RWPE1 (cell line): ENCODE results near the gene OCIAD2.

Source experiments
- CTCF ChIA-PET: fragments of 350-600 bp; sonication (Branson Sonifier 250); formaldehyde crosslinking; extraction: SDS; loops from one replicate; lab custom pipeline; 2021; lab: Yijun Ruan, JAX
- POLR2A ChIA-PET: fragments of 400-600 bp; formaldehyde crosslinking; extraction: SDS; loops from one replicate; lab custom pipeline; 2020; ENCODE audit warnings: antibody characterized with exemption; ENCODE audit not compliant: low non-redundant PET; lab: Yijun Ruan, JAX
- DNase-seq: peaks from one replicate; pipeline ENCODE4 v3.0.0; 2012; ENCODE audit warnings: low spot score
- H3K27ac ChIP-seq: fragments of 450-650 bp; 2 replicates; pipeline ENCODE4 v1.5.1; 2017
- CTCF ChIP-seq: fragments of 450-650 bp; conservative IDR thresholded peaks from 2 replicates; pipeline ENCODE4 v1.5.1; 2017; ENCODE audit warnings: low read depth, mild to moderate bottlenecking

The OCIAD2 gene

GRCh38 chr4:48904541-48905142, 1.9 kb downstream of the OCIAD2 start:
- POLR2A ChIA-PET, result interaction anchor here (0.5 kb wide), 1 partner anchor 40 kb away, joined by 7 read pairs; no protein-coding TSS in a partner anchor
- DNase-seq, result no peak
- no peak for TF ChIP-seq CTCF
- H3K27ac ChIP-seq, result no peak overlapping the region
- CTCF ChIA-PET, result interaction anchor here (0.6 kb wide), 1 partner anchor 197 kb away, joined by 3 read pairs; no protein-coding TSS in a partner anchor

DNA sequence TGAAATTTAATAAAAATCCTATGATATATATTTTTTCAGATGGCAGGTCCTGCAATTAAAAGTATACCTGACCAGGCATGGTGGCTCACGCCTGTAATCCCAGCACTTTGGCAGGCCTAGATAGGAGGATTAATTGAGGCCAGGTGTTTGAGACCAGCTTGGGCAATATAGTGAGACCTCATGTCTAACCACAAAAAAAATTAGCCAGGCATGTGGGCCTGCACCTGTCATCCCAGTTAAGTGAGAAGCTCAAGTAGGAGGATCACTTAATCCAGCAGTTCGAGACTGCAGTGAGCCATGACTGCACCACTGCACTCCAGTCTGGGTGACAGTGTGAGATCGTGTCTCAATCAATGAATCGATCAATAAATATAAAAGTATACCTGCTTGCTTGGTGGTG, 2.5 kb downstream of the OCIAD2 start:
- ChIA-PET POLR2A (interaction anchor here (0.5 kb wide), 1 partner anchor 41 kb away, joined by 7 read pairs; no protein-coding TSS in a partner anchor), CTCF (interaction anchor here (0.6 kb wide), 1 partner anchor 66 kb away, joined by 3 read pairs; no protein-coding TSS in a partner anchor)
- TF ChIP-seq CTCF, result no peak
- peak overlapping the region; percentile 28; the same call in 1 of the 2 replicates for H3K27ac ChIP-seq
- DNase-seq, result no peak

DNA sequence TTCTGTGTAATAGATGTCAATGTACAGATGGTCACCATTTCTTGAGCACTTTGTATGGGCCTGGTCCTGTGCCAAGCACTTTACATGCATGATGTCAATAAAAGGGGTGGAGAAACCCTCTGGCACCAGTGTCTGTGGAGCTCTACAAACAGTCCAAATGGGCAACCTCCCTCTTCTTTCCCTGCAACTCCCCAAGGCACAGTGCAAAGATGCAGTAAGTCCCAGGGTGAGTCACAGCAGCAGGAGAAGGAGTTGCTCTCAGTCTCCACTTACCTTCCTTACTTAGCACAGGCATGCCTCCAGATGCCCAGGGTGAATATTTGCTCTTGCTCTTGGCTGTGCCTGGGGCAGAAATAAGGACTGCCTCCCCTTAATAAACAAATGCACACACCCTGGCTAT, 4.3 kb downstream of the OCIAD2 start:
- no peak for DNase-seq
- POLR2A ChIA-PET, result no interaction called here
- no peak for TF ChIP-seq CTCF
- peak overlapping the region; percentile 66 for H3K27ac ChIP-seq
- CTCF ChIA-PET, result no interaction called here

- ChIA-PET POLR2A (no interaction called here), CTCF (interaction anchor here (0.6 to 0.7 kb wide), 2 partner anchors 44 to 61 kb away, joined by 3 read pairs; no protein-coding TSS in a partner anchor)
- TF ChIP-seq CTCF, result no peak
- DNase-seq, result no peak
- H3K27ac ChIP-seq, result no peak overlapping the region
Measured at GRCh38 chr4:48901196-48901595, 5.4 kb downstream of the OCIAD2 start.

DNA sequence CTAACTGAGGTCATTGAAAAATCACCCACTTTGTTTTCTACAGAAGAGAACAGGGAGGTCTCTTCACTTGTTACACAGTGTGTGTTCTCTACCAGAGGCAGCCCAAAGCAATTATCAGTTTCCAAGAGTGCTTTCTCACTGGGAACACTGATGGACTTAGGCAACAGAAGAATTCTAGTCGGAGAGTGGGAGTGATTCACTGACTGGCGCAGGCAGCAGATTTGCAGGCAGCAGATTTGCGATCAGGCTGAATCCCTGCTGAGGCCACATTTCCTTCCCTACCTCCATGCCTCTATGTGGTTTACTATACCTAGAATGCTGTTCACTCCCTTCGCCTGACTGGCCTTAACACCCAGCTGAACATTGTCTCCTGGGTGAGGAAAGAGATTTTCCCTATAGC, 6.6 kb downstream of the OCIAD2 start:
- POLR2A ChIA-PET, result no interaction called here
- H3K27ac ChIP-seq, result 0 out of 2 replicates have a peak overlapping the region, but pooled peaks have one; percentile 24
- TF ChIP-seq CTCF, result no peak
- no peak for DNase-seq
- CTCF ChIA-PET, result no interaction called here

DNA sequence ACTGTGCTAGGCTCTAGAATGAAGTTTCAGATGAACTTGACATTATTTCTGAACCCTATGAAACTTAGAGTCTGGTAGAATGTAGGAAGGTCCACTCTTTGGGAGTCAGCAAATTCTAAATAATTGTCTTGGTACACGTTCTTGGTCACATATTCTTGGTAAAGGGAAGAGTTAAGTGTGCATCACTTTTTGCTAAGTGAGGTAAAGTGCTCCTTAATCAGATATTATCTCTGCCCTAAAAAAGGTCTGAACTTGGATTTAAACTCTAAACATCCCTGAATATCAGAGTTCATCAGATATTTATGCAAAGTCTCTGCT, 7.2 kb downstream of the OCIAD2 start:
- no peak for DNase-seq
- H3K27ac ChIP-seq, result no peak overlapping the region
- POLR2A ChIA-PET, result no interaction called here
- no peak for TF ChIP-seq CTCF
- CTCF ChIA-PET, result no interaction called here
